Bronchial epithelial cell (primary cell): Measurements from ENCODE around the gene AKR1A1. TPM values are rescaled to one million over a fixed set of nuclear protein-coding genes. Genes with fewer than 3 reads are reported as not detected.
A peak's percentile ranks its signal among the peaks of the same experiment; 100 is the strongest.
"Not testable (repeated sequence)": the region's sequence is repeated elsewhere in the genome, so short reads cannot be mapped to it uniquely, and the experiment has no call there.

ENCODE experiments used
- DNase-seq: peaks from one replicate; pipeline ENCODE4 v3.0.0-alpha.2; 2010; ENCODE audit warnings: low read depth
- FAIRE-seq: peaks from 2 replicates; lab custom pipeline; 2011; peaks lifted over from hg19 to GRCh38; lab: Jason Lieb, UNC
- H3K27me3 ChIP-seq: 2 replicates; pipeline ENCODE4 v1.5.1; 2011; ENCODE audit warnings: low read length; ENCODE audit not compliant: control insufficient read depth, insufficient read depth
- H3K36me3 ChIP-seq: 2 replicates; pipeline ENCODE4 v1.5.1; 2011; ENCODE audit warnings: low read length; ENCODE audit not compliant: control insufficient read depth, insufficient read depth
- H3K4me3 ChIP-seq: 2 replicates; pipeline ENCODE4 v1.5.1; 2011; ENCODE audit warnings: mild to moderate bottlenecking, low read depth, low read length, control low read depth
- total RNA-seq: library from RNA; depleted of rRNA; stranded (reverse); fragments of >200 nt; gene quantifications from 2 replicates; pipeline ENCODE4 v1.2.1, GENCODE V29; 2014
- TF ChIP-seq, protein P1 (sequence below): IDR thresholded peaks from 2 replicates; pipeline ENCODE4 v1.5.1; 2011; ENCODE audit warnings: mild to moderate bottlenecking, moderate library complexity, low read length, control low read depth, inconsistent platforms; ENCODE audit not compliant: insufficient read depth, severe bottlenecking

The AKR1A1 gene
- total RNA-seq, 1 donor from 2014 or later, result 145 TPM

- no peak for FAIRE-seq
- no peak for DNase-seq
- TF ChIP-seq, protein P1, sequence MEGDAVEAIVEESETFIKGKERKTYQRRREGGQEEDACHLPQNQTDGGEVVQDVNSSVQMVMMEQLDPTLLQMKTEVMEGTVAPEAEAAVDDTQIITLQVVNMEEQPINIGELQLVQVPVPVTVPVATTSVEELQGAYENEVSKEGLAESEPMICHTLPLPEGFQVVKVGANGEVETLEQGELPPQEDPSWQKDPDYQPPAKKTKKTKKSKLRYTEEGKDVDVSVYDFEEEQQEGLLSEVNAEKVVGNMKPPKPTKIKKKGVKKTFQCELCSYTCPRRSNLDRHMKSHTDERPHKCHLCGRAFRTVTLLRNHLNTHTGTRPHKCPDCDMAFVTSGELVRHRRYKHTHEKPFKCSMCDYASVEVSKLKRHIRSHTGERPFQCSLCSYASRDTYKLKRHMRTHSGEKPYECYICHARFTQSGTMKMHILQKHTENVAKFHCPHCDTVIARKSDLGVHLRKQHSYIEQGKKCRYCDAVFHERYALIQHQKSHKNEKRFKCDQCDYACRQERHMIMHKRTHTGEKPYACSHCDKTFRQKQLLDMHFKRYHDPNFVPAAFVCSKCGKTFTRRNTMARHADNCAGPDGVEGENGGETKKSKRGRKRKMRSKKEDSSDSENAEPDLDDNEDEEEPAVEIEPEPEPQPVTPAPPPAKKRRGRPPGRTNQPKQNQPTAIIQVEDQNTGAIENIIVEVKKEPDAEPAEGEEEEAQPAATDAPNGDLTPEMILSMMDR, result no peak
- H3K27me3 ChIP-seq, result no peaks in the 10 kb centered on the region
- H3K36me3 ChIP-seq, result peaks cover 35% of the 10 kb centered on the region
- H3K4me3 ChIP-seq, result no peak overlapping the region
Measured at GRCh38 chr1:45516036-45516435, 34.6 kb upstream of the AKR1A1 start.

- no peak for FAIRE-seq
Measured at GRCh38 chr1:45516465-45516864, 34.2 kb upstream of the AKR1A1 start.

DNA sequence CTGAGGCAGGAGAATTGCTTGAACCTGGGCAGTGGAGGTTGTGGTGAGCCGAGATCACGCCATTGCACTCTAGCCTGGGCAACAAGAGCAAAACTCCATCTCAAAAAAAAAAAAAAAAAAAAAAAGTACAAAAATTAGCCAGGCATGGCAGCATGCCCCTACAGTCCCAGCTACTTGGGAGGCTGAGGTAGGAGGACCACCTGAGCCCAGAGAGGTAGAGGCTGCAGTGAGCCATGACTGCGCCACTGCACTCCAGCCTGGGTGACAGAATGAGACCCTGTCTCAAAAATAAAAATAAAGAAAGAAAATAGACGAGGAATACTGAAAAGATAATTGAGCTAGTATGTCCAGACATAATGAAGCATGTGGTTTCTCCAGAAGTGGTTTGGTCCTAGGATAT is 32.3 kb upstream of the AKR1A1 start:
- peaks cover 25% of the 10 kb centered on the region for H3K36me3 ChIP-seq

More at GRCh38 chr1:45516465-45516864, 34.2 kb upstream of the AKR1A1 start:
- Histone ChIP-seq H3K27me3 (no peaks in the 10 kb centered on the region), H3K36me3 (peaks cover 31% of the 10 kb centered on the region), H3K4me3 (no peak overlapping the region)
- peak; percentile 38 for DNase-seq
- TF ChIP-seq, protein P1, result no peak

GRCh38 chr1:45518910-45519309 is 31.7 kb upstream of the AKR1A1 start:
- peaks cover 25% of the 10 kb centered on the region for H3K36me3 ChIP-seq
- TF ChIP-seq, protein P1, result no peak
- no peak for FAIRE-seq
- no peak for DNase-seq
- no peak overlapping the region for H3K4me3 ChIP-seq
- H3K27me3 ChIP-seq, result no peaks in the 10 kb centered on the region

More for the DNA sequence above, 32.3 kb upstream of the AKR1A1 start:
- not testable (repeated sequence) for H3K27me3 ChIP-seq, DNase-seq, H3K4me3 ChIP-seq, FAIRE-seq

GRCh38 chr1:45519774-45520173 is 30.9 kb upstream of the AKR1A1 start:
- H3K27me3 ChIP-seq, FAIRE-seq, DNase-seq, H3K4me3 ChIP-seq: not testable (repeated sequence)
- H3K36me3 ChIP-seq, result peaks cover 19% of the 10 kb centered on the region

GRCh38 chr1:45521413-45522323 is 29.0 kb upstream of the AKR1A1 start, which contains the start of gene PRDX1:
Gene PRDX1 (minus strand): TSS chr1:45521884. CDS start chr1:45519043, 2,841 bp downstream.
- DNase-seq (peak; percentile 85), FAIRE-seq (no peak)
- TF ChIP-seq, protein P1, result no peak
- Histone ChIP-seq H3K27me3 (no peaks in the 10 kb centered on the region), H3K36me3 (peaks cover 10% of the 10 kb centered on the region), H3K4me3 (peak within 1 kb of the TSS; percentile 96)
